ENCODE data around the gene UGT1A4.

DNA sequence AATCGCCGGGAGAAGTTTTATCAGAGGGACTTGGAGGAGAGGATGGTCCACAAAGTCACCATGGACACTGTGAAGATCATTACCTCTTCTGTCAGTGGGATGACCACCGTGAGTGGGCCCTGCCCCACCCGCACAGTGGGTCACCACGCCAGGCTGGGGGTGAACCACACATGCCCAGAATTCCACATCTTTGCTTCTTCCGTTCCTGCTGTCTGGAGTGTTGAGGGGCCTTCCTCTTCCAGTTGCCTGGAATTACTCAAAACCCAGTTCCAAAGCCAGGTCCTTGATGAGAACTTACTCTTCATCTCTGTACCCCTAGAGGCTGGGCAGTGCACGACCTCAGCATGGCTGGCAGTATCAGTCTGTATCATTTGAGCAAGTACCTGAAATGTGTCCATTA, 81.7 kb downstream of the UGT1A4 start:
- TF ChIP-seq, protein P1, sequence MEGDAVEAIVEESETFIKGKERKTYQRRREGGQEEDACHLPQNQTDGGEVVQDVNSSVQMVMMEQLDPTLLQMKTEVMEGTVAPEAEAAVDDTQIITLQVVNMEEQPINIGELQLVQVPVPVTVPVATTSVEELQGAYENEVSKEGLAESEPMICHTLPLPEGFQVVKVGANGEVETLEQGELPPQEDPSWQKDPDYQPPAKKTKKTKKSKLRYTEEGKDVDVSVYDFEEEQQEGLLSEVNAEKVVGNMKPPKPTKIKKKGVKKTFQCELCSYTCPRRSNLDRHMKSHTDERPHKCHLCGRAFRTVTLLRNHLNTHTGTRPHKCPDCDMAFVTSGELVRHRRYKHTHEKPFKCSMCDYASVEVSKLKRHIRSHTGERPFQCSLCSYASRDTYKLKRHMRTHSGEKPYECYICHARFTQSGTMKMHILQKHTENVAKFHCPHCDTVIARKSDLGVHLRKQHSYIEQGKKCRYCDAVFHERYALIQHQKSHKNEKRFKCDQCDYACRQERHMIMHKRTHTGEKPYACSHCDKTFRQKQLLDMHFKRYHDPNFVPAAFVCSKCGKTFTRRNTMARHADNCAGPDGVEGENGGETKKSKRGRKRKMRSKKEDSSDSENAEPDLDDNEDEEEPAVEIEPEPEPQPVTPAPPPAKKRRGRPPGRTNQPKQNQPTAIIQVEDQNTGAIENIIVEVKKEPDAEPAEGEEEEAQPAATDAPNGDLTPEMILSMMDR (IDR thresholded peaks at IDR 0.05; ENCODE audit: low read depth, low read length, poor library complexity, severe bottlenecking), result no peak
- TF ChIP-seq EZH2phosphoT487 (IDR thresholded peaks at IDR 0.05; ENCODE audit: borderline replicate concordance, low read length), result no peak
